Measurements from ENCODE around the gene NSMCE1. TPM values are rescaled to one million over a fixed set of nuclear protein-coding genes. Genes with fewer than 3 reads are reported as not detected.
"Not testable (repeated sequence)": the region's sequence is repeated elsewhere in the genome, so short reads cannot be mapped to it uniquely, and the experiment has no call there.

The NSMCE1 gene
- total RNA-seq, 1 donor from 2014 or later: 72.1 TPM

DNA sequence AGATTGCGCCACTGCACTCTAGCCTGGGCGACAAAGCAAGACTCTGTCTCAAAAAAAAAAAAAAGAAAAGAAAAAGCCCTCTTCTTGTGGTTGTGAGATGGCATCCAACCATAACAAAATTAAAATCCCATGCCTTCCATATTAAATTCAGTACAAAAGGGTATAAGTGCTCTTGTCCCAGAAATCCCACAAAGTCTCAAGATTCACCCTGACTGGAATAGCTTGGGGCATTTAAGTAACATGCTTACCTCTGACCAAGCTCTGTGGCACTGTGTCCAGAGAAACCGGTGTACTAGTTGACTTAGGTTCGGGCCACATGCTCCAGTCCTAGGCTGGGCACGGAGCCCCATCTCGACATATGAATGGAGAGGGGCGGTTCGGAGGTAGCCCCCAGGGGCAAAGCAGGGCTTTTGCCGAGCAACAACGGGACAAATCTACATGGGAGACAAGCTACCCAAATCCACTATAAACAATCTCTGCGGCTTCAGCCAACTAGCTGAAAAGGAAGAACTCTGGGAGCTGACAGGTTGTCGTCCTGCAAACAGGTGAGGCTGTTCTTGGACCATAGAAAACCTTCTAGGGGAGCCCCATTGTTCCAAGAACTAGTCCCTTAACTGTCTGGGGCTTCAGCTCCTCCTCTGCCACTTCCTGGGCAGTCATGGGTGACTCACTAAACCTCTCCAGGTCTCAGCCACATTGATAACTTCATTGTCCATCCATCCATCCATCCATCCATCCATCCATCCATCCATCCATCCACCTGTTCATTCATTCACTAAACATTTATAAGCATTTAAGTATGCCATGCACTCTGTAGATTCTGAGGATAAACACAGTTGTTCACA, 34.9 kb upstream of the NSMCE1 start:
- no peak for DNase-seq (ENCODE audit: low read depth)

DNA sequence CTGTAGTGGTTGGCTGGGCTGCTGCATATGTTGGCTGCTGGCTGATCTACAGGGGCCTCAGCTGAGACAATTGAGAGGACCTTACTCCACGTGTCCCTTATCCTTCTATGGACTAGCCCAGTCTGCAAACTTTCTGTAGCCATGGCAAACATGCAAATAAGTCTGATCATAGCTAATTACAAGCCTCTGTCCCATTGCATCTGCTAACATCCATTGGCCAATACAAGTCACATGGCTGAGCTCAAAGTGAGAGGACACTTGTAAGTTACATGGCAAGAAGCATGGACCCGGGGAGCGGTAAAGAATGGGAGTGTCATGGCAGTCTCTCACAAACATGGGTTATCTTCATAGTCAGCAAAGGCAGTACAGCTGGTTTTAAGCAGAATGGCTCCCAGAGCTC, 33.6 kb upstream of the NSMCE1 start:
- DNase-seq (ENCODE audit: low read depth): no peak

DNA sequence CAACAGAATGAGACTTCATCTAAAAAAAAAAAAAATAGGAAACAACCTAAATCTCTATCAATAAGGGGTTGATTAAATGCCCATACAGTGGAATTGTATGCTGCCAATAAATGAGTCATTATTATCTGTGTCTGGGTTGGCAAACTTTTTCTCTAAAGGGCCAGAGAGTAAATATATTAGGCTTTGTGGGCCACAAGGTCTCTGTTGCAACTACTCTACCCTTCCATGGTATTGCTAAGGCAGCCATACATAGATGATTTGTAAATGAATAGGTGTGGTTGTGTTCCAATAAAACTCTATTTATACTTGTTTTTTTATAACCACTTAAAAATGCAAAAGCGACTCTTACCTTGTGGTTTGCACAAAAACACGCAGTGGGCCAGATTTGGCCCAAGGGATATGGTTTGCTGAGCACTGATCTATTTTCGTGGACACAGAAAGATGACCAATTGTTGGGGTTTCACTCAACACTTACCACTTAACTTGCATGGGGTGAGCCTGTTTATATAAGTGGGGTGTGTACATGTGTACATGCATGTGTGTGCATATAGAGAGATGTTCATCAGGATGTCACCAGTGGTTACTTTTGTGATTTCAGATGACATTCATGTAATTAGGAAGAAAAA, 32.8 kb upstream of the NSMCE1 start:
- no peak for DNase-seq (ENCODE audit: low read depth)

DNA sequence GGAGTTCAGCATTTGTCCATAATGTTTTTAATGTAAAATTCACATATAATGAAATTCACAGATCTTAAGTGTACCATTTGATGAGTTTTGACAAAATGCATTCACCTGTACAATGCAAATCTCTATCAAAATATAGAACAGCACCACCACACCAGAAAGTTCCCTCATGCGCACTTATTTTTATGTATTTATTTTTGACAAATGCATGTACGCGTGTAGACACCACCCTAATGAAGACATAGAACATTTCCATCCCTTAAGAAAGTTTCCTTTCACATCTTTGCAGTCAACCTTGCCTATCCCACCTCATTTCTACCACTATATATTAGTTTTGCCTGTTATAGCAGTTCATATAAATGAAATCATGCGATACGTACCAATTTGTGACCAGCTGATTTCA, 29.6 kb upstream of the NSMCE1 start:
- no peak for DNase-seq (ENCODE audit: low read depth)

DNA sequence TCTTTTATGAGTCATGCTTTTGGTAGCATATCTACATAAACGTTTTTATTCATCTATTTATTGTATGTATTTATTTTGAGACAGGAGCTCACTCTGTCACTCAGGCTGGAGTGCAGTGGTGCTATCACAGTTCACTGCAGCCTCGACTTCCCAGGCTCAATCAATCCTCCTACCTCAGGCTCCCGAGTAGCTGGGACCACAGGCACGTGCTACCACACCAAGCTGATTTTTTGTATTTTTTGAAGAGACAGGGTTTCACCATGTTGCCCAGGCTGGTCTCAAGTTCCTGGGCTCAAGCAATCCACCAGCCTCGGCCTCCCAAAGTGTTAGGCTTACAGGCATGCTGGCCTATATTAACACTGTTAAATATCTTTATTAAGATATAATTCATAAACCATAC, 24.8 kb upstream of the NSMCE1 start:
- no peak for DNase-seq (ENCODE audit: low read depth)

DNA sequence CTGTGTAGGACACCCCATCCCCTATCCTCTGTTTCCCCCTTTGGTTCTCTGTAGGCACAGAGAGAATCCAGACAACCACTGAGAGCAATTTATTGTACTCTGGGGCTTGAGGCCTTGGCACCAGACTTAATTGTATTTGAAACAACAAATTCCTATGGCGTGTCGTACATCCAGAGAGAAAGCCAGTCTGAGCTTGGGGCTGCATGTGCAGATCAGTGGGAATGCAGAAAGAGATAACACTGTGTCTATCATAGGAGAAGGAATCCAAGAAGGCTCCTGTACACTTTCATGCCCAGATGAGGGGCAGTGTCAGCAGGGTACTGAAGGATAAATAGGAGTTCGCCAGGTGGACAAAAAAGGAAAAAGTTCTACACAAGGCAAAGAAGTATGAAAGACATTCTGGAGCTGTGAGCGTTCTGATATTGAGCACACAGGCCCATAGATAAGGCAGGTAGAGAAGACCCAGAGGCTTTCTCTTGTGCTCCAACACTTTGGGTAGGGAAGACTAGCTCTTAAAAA, 23.2 kb upstream of the NSMCE1 start:
- no peak for DNase-seq (ENCODE audit: low read depth)

DNA sequence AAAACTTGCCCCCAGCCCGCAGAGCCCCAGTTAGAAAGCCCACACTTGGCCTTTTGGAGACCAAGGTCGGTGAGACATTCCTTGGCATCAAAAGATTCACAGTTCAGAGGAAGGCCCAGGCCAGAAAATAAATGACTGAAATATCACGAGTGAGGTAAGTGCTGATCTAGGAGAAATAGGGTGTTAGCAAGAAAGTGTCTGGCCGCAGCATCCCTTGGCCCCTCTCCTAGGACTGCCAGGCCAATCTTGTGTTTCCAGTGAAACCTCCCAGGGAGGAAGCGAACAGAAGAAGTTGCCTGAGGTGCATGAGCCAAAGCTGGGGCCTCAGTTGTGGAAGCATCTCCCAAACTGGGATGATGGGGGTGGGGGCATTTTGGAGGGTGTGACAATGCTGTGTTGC, 22.5 kb upstream of the NSMCE1 start:
- no peak for DNase-seq (ENCODE audit: low read depth)

DNA sequence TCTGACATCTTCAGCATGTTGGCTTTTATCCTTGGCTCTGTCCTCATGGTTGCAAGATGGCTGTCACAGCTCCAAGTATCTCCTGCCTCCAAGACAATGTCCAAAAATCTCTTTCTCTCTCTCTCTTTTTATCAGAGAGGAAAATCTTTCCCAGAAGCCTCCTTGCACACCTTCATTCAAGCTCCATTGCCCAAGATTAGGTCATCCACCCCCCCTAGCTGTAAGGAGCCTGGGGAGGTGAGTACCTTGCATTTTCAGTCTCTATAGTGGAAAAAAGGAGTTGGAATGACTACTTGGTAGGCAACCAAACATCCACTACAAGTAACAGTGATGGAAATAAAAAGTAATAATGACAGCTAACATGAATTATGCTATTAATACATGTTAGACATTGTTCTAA, 22.0 kb upstream of the NSMCE1 start:
- no peak for DNase-seq (ENCODE audit: low read depth)

DNA sequence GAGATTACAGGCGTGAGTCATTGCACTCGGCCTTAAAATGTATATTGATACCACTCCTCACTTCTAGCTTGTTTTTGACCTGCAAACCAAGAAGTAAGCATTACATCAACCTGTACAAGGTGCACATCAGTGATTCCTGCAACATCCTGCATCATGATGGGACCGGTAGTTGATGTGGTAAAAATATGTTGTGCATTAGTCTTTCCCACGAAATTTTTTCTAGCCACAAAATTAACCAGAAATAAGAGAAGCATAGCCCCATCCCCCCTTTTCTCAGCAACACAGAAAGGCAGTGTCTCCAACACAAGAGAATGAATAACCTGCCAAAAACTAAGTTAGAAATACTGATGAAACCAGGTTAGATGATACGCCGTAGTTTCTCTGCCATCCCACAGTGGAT, 21.1 kb upstream of the NSMCE1 start:
- DNase-seq (ENCODE audit: low read depth): no peak

DNA sequence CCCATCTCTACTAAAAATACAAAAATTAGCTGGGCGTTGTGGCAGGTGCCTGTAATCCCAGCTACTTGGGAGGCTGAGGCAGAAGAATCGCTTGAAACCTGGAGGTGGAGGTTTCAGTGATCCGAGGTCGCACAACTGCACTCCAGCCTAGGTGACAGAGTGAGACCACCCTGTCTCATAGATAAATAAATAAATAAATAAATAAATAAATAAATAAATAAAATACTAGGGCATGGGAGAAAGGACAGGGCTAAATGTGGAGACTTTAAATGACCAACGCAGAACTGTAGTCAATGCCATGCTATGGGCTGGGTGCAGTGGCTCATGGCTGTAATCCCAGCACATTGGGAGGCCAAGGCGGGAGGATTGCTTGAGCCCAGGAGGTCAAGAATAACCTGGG, 19.7 kb upstream of the NSMCE1 start:
- not testable (repeated sequence) for DNase-seq (ENCODE audit: low read depth)

DNA sequence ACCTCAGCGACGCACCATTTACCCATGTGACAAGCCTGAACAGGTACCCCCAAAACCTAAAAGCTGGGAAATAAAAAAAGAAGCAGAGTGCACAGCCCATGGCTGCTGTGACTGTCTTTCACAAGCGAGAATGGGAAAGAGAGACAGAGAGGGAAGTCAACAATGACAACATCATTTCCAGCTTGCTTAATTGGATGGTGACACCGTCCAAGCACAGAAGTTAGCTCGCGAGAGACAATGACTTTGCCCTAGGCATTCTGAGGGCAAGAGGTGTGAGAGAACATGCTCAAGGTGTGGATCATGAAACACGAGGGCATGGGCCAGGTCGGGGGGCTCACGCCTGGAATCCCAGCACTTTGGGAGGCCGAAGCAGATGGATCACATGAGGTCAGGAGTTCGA, 19.3 kb upstream of the NSMCE1 start:
- DNase-seq (ENCODE audit: low read depth): no peak

DNA sequence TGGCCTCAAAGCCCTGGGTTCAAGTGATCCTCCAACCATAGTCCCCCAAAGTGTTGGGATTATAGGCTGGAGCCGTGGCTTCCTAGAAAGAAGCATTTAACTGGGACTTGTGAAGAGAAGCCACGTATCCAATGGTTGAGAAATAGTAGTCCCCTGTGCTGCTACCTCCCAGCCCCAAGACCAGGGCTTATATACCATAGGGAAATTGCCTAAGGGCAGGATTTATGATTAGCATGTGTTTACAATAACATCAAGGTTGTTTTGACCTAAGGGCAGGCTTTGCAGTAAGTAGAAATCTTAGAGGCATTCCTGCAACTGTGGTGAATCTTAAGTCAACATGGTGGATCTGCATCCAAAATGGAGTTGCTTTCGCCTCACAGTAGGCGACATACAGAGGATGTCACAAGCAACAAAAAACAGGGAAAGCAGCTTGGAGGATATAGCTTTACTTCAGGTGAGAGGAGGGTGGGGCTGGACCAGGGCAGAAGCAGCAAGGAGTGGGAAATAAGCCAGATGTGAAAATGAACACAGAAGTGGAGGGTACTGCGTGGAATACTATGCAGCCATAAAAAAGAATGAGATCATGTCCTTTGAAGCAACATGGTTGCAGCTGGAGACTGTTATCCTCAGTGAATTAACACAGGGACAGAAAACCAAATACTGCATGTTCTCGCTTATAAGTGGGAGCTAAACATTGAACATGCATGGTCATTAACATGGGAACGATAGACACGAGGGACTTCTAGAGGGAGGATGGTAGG, 18.7 kb upstream of the NSMCE1 start:
- no peak for DNase-seq (ENCODE audit: low read depth)

DNA sequence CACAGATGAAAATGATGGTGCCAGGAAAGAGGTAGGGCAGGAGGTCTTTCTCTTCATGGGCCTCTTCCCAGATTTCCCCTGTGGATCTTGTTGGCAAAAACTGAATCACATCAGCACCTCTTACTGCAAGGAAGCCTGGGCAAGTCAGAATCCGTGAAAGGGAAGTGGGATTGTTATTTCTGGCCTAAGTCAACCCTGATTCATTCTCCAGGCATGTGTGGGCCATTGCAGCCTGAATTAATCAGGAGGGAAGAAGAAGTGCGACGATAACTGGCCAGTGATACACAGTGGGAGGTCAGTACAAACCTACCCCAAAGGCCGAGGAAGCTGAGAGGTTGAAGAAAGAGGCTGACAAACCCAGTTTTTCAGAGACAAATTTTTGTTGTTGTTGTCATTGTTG, 17.9 kb upstream of the NSMCE1 start:
- peak; percentile 97 for DNase-seq (ENCODE audit: low read depth)

DNA sequence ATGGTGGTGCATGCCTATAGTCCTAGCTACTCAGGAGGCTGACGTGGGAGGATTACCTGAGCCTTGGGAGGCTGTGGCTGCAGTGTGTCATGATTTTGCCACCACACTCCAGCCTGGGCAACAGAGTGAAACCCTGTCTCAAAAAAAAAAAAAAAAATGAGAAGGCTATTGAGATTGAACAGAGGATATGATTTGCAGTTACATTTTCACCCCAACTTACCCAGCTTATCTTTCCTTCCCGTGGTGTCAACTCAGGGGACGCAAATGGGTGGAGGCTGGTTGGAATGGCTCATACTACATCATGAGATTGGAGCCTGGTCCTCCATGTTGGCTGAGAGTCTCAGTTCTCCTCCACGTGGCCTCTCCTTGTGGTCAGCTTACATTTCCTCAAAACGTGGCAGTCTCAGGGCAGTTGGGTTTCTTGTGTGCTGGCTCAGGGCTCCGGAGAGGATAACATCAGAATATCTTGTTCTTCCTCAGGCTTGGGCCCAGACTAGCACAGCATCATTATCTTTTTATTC, 17.2 kb upstream of the NSMCE1 start:
- no peak for DNase-seq (ENCODE audit: low read depth)

DNA sequence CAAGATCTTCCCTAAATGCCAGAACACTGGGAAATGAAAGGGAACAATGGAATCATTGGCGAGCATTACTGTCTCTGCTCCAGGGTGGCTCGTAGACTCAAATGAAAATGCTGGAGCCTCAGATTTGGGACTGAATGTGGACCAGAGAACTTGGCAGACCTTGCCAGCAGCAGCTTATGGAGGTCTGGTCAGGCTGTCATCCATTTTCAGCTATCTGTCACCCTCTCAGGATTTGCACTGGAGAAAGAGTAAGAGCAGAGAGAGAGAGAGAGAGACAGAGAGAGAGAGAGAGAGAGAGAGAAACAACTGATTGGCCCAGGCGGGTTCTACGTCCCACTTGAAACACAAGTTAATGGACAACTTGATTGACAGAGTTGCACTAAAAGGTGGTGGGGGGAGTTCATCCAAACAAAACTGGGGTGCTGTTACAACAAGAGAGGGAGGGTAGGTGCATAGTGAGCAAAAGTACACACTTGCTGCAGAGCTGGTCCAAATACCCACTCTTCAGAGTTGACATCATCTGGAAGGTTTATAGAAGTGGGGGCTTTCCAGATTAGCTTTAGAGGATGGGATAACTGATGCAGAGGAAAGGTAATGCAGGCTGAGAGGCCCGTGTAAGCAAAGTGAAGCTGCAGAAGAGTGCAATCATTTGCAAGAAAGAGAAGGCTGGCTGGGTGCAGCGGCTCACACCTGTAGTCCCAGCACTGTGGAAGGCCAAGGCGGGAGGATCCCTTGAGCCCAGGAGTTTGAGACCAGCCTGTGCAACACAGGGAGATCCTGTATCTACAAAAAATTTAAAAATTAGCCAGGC, 16.5 kb upstream of the NSMCE1 start:
- no peak for DNase-seq (ENCODE audit: low read depth)

DNA sequence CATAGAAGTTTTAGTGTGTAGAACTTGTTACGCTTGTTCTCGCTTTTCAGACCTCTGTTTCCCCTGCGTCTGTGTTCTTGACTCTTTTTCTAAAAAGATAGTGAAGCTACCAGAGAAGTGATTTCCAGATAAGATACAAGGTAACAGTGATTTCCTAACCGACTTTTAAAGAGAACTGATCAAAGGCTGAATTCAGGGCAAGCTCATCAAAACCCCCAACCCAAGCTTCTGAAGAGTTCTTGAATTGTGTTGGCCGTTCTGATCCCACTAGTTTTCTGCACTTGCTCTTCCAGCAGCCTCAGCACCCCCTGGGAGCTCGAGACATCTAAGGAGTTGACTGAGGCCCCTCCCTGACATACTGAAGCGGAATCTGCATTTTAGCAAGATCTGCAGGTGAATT, 12.7 kb upstream of the NSMCE1 start:
- DNase-seq (ENCODE audit: low read depth): no peak

DNA sequence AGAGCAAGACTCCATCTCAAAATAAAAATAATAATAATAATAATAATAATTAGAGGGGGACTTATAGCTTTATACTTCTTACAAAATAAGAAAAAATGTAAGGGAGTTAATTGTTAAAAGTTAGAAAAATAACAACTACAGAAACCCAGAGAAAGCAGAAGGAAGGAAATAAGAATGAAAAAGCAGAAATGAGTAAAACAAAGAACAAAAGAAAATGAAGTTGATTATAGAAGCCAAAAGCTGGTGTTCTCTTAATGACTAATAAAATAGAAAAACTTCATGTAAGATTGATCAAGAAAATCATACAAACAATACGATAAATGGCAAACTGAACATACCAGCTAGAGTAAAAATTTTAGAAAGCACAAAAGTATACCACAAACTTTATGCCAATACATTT, 6.8 kb upstream of the NSMCE1 start:
- no peak for DNase-seq (ENCODE audit: low read depth)

DNA sequence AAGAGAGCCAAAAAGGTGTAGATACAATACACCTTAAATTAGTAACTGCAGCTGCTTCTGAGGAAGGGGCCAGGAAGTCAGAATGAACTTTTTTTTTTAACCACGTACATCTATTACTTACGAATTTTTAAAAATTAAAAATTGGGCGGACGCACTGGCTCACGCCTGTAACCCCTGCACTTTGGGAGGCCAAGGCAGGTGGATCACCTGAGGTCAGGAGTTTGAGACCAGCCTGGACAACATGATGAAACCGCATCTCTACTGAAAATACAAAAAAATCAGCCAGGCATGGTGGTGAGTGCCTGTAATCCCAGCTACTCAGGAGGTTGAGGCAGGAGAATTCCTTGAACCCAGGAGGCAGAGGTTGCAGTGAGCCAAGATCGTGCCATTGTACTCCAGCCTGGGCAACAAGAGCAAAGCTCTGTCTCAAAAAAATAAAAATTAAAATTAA, 5.9 kb upstream of the NSMCE1 start:
- DNase-seq (ENCODE audit: low read depth): not testable (repeated sequence)

DNA sequence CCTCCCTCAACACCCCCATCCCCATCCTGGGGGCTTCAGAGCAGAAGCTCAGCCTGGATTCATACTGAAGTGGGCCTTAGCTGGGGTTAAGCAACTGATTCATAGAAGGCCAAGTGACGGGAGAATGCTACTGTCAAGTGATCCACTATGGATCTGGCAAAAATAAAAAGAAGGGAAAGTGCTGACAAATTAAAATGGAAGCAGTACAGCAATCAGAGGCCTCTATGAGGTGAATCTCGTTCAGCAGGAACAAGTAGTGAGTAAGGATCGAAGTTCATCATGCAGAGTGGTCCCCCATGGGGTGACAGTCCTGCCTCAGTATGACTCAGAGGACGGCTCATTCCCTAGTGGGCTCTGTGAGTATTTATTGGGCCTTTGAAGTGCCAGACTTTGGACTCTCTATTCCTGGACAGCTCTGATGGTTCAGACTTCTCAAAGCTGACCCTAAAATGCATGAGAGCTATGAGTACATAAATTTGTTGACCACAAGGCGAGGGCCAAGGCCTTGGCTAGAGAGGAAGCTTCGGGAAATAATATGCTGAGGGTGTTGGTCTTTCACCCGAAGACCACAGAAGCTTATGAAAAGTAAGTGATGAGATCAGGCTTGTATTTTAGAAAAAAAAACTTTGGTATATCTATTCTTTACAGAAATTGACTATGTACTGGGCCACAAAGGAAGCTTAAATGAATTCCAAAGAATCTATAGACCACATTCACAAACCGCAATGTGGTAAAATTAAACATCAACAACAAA, 5.3 kb upstream of the NSMCE1 start:
- peak; percentile 82 for DNase-seq (ENCODE audit: low read depth)

DNA sequence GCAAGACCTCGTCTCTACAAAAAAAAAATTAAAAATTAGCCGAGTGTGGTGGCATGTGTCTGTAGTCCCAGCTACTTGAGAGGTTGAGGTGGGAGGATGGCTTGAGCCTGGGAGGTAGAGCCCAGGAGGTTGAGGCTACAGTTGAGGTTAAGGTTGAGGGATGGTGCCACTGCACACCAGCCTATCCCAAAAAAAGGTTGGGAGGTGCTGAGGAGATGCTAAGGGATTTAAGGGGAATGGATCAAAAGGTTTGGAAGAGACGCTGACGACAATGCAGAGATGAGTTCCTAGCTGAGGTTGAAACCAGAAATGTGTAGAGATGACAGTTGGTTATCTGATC, 4.7 kb upstream of the NSMCE1 start:
- no peak for DNase-seq (ENCODE audit: low read depth)

DNA sequence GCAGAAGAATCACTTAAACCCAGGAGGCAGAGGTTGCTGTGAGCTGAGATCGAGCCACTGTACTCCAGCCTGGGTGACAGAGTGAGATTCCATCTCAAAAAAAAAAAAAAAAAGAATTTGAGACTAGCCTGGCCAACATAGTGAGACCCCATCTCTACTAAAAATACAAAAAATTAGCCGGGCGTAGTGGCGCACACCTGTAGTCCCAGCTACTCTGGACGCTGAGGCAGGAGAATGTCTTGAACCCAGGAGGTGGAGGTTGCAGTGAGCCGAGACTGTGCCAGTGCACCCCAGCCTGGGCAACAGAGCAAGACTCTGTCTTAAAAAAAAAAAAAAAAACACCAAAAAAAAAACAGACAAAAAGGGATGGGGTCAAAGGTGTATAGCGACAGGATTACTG, 4.1 kb upstream of the NSMCE1 start:
- DNase-seq (ENCODE audit: low read depth): not testable (repeated sequence)

All from renal cortical epithelial cell (primary cell).